HCT116 (cell line): ENCODE results near the gene HMGCLL1. TPM values are rescaled to one million over a fixed set of nuclear protein-coding genes. Genes with fewer than 3 reads are reported as not detected.

Source experiments
- ATAC-seq: fragments of 200-7000 bp; cut with Tn5 transposase; 2 replicates; pipeline ENCODE4 v1.9.1; 2020; ENCODE audit warnings: mild to moderate bottlenecking, moderate library complexity
- BruUV-seq: library from RNA; stranded (reverse); fragments of 400-500 nt; replicated peaks from 2 replicates; lab custom pipeline; 2021; lab: Mats Ljungman, UMichigan
- CTCF ChIA-PET: fragments of 300-600 bp; sonication (Branson Sonifier 250); formaldehyde crosslinking; loops from one replicate; lab custom pipeline; 2021; ENCODE audit warnings: antibody characterized with exemption; lab: Charles Lee
- POLR2A ChIA-PET: fragments of 300-600, 350-600 bp; sonication (Branson Sonifier 250); formaldehyde crosslinking; loops from one replicate; lab custom pipeline; 2021; ENCODE audit warnings: antibody characterized with exemption; lab: Charles Lee
- RAD21 ChIA-PET, 2 experiments: fragments of 300-600 bp; sonication (Branson Sonifier 250); formaldehyde crosslinking; loops; one replicate each; lab custom pipeline; 2023; ENCODE audit warnings: low total read pairs in 2 of 2; ENCODE audit not compliant: uncharacterized antibody in 2 of 2, unreplicated experiment in 2 of 2, low non-redundant PET in 1 of 2; lab: Charles Lee
- DNase-seq: peaks from one replicate; pipeline ENCODE4 v3.0.0-alpha.2; 2010; ENCODE audit warnings: low read depth, low spot score
- H2AFZ ChIP-seq: fragments of 200-600 bp; shearing (Covaris generic), sonication (generic); 2 replicates; pipeline ENCODE4 v1.6.1; 2017; ENCODE audit warnings: low read depth, mixed run types, mixed read lengths, antibody characterized with exemption, low read length; ENCODE audit not compliant: poor library complexity, severe bottlenecking
- H3K27ac ChIP-seq: 2 replicates; pipeline ENCODE4 v1.5.1; 2012; ENCODE audit warnings: low read depth, low read length
- H3K27me3 ChIP-seq: fragments of 200-600 bp; sonication (generic); 2 replicates; pipeline ENCODE4 v1.6.1; 2016; ENCODE audit warnings: mixed run types, low read length, mixed read lengths; ENCODE audit not compliant: insufficient read depth
- H3K36me3 ChIP-seq, 2 experiments: fragments of 200-500 bp in 1 of 2; fragments of 200-600 bp in 1 of 2; sonication (Bioruptor generic) in 1 of 2; sonication (generic) in 1 of 2; 2 replicates each; pipeline versions ENCODE4 v1.5.1 to v1.6.1; 2014 to 2016; ENCODE audit warnings: low read length in 2 of 2, inconsistent platforms in 1 of 2, mixed read lengths in 1 of 2, mixed run types in 1 of 2; ENCODE audit not compliant: insufficient read depth in 2 of 2, control insufficient read depth in 1 of 2
- H3K4me1 ChIP-seq, 2 experiments: fragments of 200-600 bp in 1 of 2; sonication (generic) in 1 of 2; 2 replicates each; pipeline versions ENCODE4 v1.5.1 to v1.6.1; 2012 to 2017; ENCODE audit warnings: low read length in 2 of 2, inconsistent platforms in 1 of 2, mild to moderate bottlenecking in 1 of 2, mixed read lengths in 1 of 2, mixed run types in 1 of 2, moderate library complexity in 1 of 2; ENCODE audit not compliant: insufficient read depth in 2 of 2, control insufficient read depth in 1 of 2
- H3K4me2 ChIP-seq: fragments of 200-600 bp; sonication (generic); 2 replicates; pipeline ENCODE4 v1.6.1; 2017; ENCODE audit warnings: mixed run types, low read length, mixed read lengths
- H3K4me3 ChIP-seq, 2 experiments: fragments of 200-600 bp in 1 of 2; sonication (generic) in 1 of 2; replicated peaks in 1 of 2; 2 replicates each; pipeline ENCODE4 v1.5.1; 2011 to 2016; ENCODE audit warnings: low read length in 2 of 2, control low read depth in 1 of 2, low read depth in 1 of 2, mild to moderate bottlenecking in 1 of 2, mixed read lengths in 1 of 2, mixed run types in 1 of 2
- H3K79me2 ChIP-seq: fragments of 200-600 bp; sonication (generic); 2 replicates; pipeline ENCODE4 v1.6.1; 2017; ENCODE audit warnings: mild to moderate bottlenecking, mixed run types, low read length, moderate library complexity, mixed read lengths; ENCODE audit not compliant: insufficient read depth
- H3K9ac ChIP-seq: fragments of 200-600 bp; sonication (generic); 2 replicates; pipeline ENCODE4 v1.6.1; 2016; ENCODE audit warnings: low read length, mixed read lengths
- H3K9me2 ChIP-seq: fragments of 200-600 bp; sonication (generic), shearing (Covaris generic); 2 replicates; pipeline ENCODE4 v1.6.1; 2017; ENCODE audit warnings: mixed run types, mild to moderate bottlenecking, moderate library complexity; ENCODE audit not compliant: insufficient read depth
- H3K9me3 ChIP-seq, 2 experiments: fragments of 200-500 bp in 1 of 2; fragments of 200-600 bp in 1 of 2; sonication (Bioruptor generic) in 1 of 2; sonication (generic) in 1 of 2; 2 replicates each; pipeline ENCODE4 v1.6.1; 2014 to 2017; ENCODE audit warnings: low read length in 2 of 2, mixed read lengths in 2 of 2, inconsistent platforms in 1 of 2, low read depth in 1 of 2, mild to moderate bottlenecking in 1 of 2, mixed run types in 1 of 2, moderate library complexity in 1 of 2; ENCODE audit not compliant: control insufficient read depth in 1 of 2, insufficient read depth in 1 of 2
- H4K20me1 ChIP-seq: fragments of 200-600 bp; sonication (generic), shearing (Covaris generic); 2 replicates; pipeline ENCODE4 v1.6.1; 2017; ENCODE audit warnings: mixed run types, mild to moderate bottlenecking, moderate library complexity; ENCODE audit not compliant: insufficient read depth
- ATF3 ChIP-seq: IDR thresholded peaks from 2 replicates; pipeline ENCODE4 v1.6.1; 2012
- CBX3 ChIP-seq: IDR thresholded peaks from 2 replicates; pipeline ENCODE4 v1.6.1; 2012; ENCODE audit warnings: low read depth
- CTCF ChIP-seq, 3 experiments: fragments of 200-600 bp in 1 of 3; sonication (generic) in 1 of 3; IDR thresholded peaks in 2 of 3; conservative IDR thresholded peaks in 1 of 3; 2 replicates each; pipeline ENCODE4 v1.5.1; 2012 to 2017; ENCODE audit warnings: low read depth in 2 of 3, low read length in 2 of 3, antibody characterized with exemption in 1 of 3, borderline replicate concordance in 1 of 3, control low read depth in 1 of 3, mild to moderate bottlenecking in 1 of 3, mixed read lengths in 1 of 3, mixed run types in 1 of 3, moderate library complexity in 1 of 3; ENCODE audit not compliant: insufficient read depth in 1 of 3
- ELF1 ChIP-seq: IDR thresholded peaks from 2 replicates; pipeline ENCODE4 v1.6.1; 2012; ENCODE audit warnings: low read depth, borderline replicate concordance
- EZH2phosphoT487 ChIP-seq: fragments of 200-600 bp; IDR thresholded peaks from 2 replicates; pipeline ENCODE4 v1.6.1; 2018; ENCODE audit warnings: antibody characterized with exemption, borderline replicate concordance
- JUND ChIP-seq: IDR thresholded peaks from 2 replicates; pipeline ENCODE4 v1.6.1; 2012
- POLR2AphosphoS5 ChIP-seq: IDR thresholded peaks from 2 replicates; pipeline ENCODE4 v1.6.1; 2011; ENCODE audit warnings: mild to moderate bottlenecking, low read depth, low read length, moderate library complexity
- RAD21 ChIP-seq: IDR thresholded peaks from 2 replicates; pipeline ENCODE4 v1.6.1; 2012; ENCODE audit warnings: low read depth, mild to moderate bottlenecking
- SIN3A ChIP-seq: IDR thresholded peaks from 2 replicates; pipeline ENCODE4 v1.6.1; 2012; ENCODE audit warnings: low read depth
- SP1 ChIP-seq: IDR thresholded peaks from 2 replicates; pipeline ENCODE4 v1.6.1; 2012; ENCODE audit warnings: low read depth
- TCF7L2 ChIP-seq: IDR thresholded peaks from 2 replicates; pipeline ENCODE4 v1.7.0; 2011; ENCODE audit warnings: borderline replicate concordance, inconsistent platforms; ENCODE audit not compliant: insufficient read depth, insufficient read length; ENCODE audit errors: extremely low read depth
- ZBTB33 ChIP-seq: IDR thresholded peaks from 2 replicates; pipeline ENCODE4 v1.6.1; 2011; ENCODE audit warnings: mild to moderate bottlenecking, low read length, moderate library complexity; ENCODE audit not compliant: insufficient replicate concordance; ENCODE audit errors: extremely low read depth
- intact Hi-C: fragments of 100-400 bp; cut with micrococcal nuclease; formaldehyde crosslinking; loops from 2 replicates; pipeline ENCODE4 v1.10.0; 2022
- total RNA-seq: library from RNA; stranded (reverse); gene quantifications from one replicate; pipeline ENCODE4 v1.2.1, GENCODE V29; 2021; ENCODE audit not compliant: unreplicated experiment

The HMGCLL1 gene
- total RNA-seq, 1 experiment from 2014 or later: not detected

- BruUV-seq: no TSS peak
- H3K4me1 ChIP-seq: no peaks in the 10 kb centered on the region
- H3K4me3 ChIP-seq: no peak overlapping the region
- no peak overlapping the region for H3K9ac ChIP-seq
- H3K4me2 ChIP-seq: no peak overlapping the region
- DNase-seq (no peak), ATAC-seq (no peak)
- no peak overlapping the region for H3K27ac ChIP-seq
- no peaks in the 10 kb centered on the region for H4K20me1 ChIP-seq
- TF ChIP-seq ELF1 (no peak), ZBTB33 (no peak), CBX3 (no peak), POLR2AphosphoS5 (no peak), SIN3A (no peak), CTCF (IDR thresholded peaks at IDR 0.05 in 2 of 3, conservative IDR thresholded peaks at IDR 0.05 in 1 of 3; ENCODE audit: borderline replicate concordance in 1 of 3, insufficient read depth in 1 of 3, low read depth in 2 of 3, low read length in 2 of 3) (no peak), ATF3 (no peak), TCF7L2 (no peak), SP1 (no peak), JUND (no peak), EZH2phosphoT487 (no peak), RAD21 (no peak)
- no peaks in the 10 kb centered on the region for H3K9me2 ChIP-seq
- ChIA-PET CTCF (no interaction called here), POLR2A (no interaction called here), RAD21 (no interaction called here)
- intact Hi-C loops: no loop called here
- H3K27me3 ChIP-seq: peaks cover 30% of the 10 kb centered on the region
- H3K36me3 ChIP-seq: no peaks in the 10 kb centered on the region
- no peaks in the 10 kb centered on the region for H3K9me3 ChIP-seq
- no peak overlapping the region for H2AFZ ChIP-seq
- H3K79me2 ChIP-seq: no peaks in the 10 kb centered on the region
Observed at GRCh38 chr6:55604021-55604420, 25.0 kb upstream of the HMGCLL1 start.
